Panc1 (cell line): ENCODE results near the gene TMEM271. TPM values are rescaled to one million over a fixed set of nuclear protein-coding genes. Genes with fewer than 3 reads are reported as not detected.

Experiments used
- ATAC-seq: fragments of 200-7000 bp; cut with Tn5 transposase; 2 replicates; pipeline ENCODE4 v1.9.1; 2020; ENCODE audit warnings: mild to moderate bottlenecking, moderate library complexity
- BruUV-seq: library from RNA; stranded (reverse); fragments of 400-500 nt; replicated peaks from 2 replicates; lab custom pipeline; 2021; lab: Mats Ljungman, UMichigan
- CTCF ChIA-PET: fragments of 300-600 bp; sonication (Branson Sonifier 250); formaldehyde crosslinking; loops from one replicate; lab custom pipeline; 2022; ENCODE audit warnings: antibody characterized with exemption; lab: Charles Lee
- POLR2A ChIA-PET: fragments of 300-600 bp; sonication (Branson Sonifier 250); formaldehyde crosslinking; loops from one replicate; lab custom pipeline; 2022; ENCODE audit warnings: antibody characterized with exemption; lab: Charles Lee
- DNase-seq: peaks from one replicate; pipeline ENCODE4 v3.0.0-alpha.2; 2010; ENCODE audit warnings: low read depth, low spot score
- H3K27ac ChIP-seq: 2 replicates; pipeline ENCODE4 v1.5.1; 2011; ENCODE audit warnings: mild to moderate bottlenecking, low read length, inconsistent platforms
- H3K27me3 ChIP-seq: fragments of 200-500 bp; sonication (Bioruptor generic); 2 replicates; pipeline ENCODE4 v1.6.0; 2014; ENCODE audit warnings: low read length, inconsistent platforms; ENCODE audit not compliant: control insufficient read depth, insufficient read depth
- H3K36me3 ChIP-seq: fragments of 200-500 bp; sonication (Bioruptor generic); 2 replicates; pipeline ENCODE4 v1.5.1; 2014; ENCODE audit warnings: inconsistent platforms, mild to moderate bottlenecking, low read length, moderate library complexity; ENCODE audit not compliant: control insufficient read depth, insufficient read depth
- H3K4me1 ChIP-seq: 2 replicates; pipeline ENCODE4 v1.5.1; 2011; ENCODE audit warnings: inconsistent platforms, mild to moderate bottlenecking, low read length, moderate library complexity; ENCODE audit not compliant: control insufficient read depth, insufficient read depth
- H3K4me3 ChIP-seq, 2 experiments: 2 replicates each; pipeline ENCODE4 v1.5.1; 2011 to 2012; ENCODE audit warnings: low read depth in 2 of 2, low read length in 2 of 2, mild to moderate bottlenecking in 2 of 2, inconsistent platforms in 1 of 2, moderate library complexity in 1 of 2
- H3K9me3 ChIP-seq: fragments of 200-500 bp; sonication (Bioruptor generic); 2 replicates; pipeline ENCODE4 v1.5.1; 2014; ENCODE audit warnings: low read depth, mild to moderate bottlenecking, inconsistent platforms, low read length, moderate library complexity; ENCODE audit not compliant: control insufficient read depth, insufficient read depth
- CTCF ChIP-seq: fragments of 450-650 bp; IDR thresholded peaks from 2 replicates; pipeline ENCODE4 v1.5.1; 2017; ENCODE audit warnings: mild to moderate bottlenecking
- POLR2AphosphoS5 ChIP-seq: IDR thresholded peaks from 2 replicates; pipeline ENCODE4 v1.6.1; 2012; ENCODE audit warnings: mild to moderate bottlenecking, low read depth, low read length, moderate library complexity
- SIN3A ChIP-seq: IDR thresholded peaks from 2 replicates; pipeline ENCODE4 v1.6.1; 2012; ENCODE audit warnings: low read depth, mild to moderate bottlenecking, low read length, moderate library complexity, borderline replicate concordance; ENCODE audit not compliant: insufficient read depth
- TCF7L2 ChIP-seq: IDR thresholded peaks from 2 replicates; pipeline ENCODE4 v1.6.1; 2011; ENCODE audit warnings: mild to moderate bottlenecking, low read depth, low read length, inconsistent platforms
- in situ Hi-C: cut with HindIII; loops from 2 replicates; pipeline ENCODE4 v1.10.0; 2016; ENCODE audit warnings: low sequenced_read_pairs, low pct_unique_long_range_greater_than_20kb
- intact Hi-C: fragments of 100-400 bp; cut with micrococcal nuclease; formaldehyde crosslinking; loops from one replicate; pipeline ENCODE4 v1.10.0; 2022; ENCODE audit not compliant: unreplicated experiment
- total RNA-seq: library from RNA; stranded (reverse); gene quantifications from one replicate; pipeline ENCODE4 v1.2.1, GENCODE V29; 2021; ENCODE audit not compliant: unreplicated experiment
- TF ChIP-seq, protein P1 (sequence below), 2 experiments: IDR thresholded peaks; 2 replicates each; pipeline ENCODE4 v1.6.1; 2011 to 2012; ENCODE audit warnings: low read depth in 2 of 2, control low read depth in 1 of 2, low read length in 1 of 2, mild to moderate bottlenecking in 1 of 2, moderate library complexity in 1 of 2; ENCODE audit not compliant: insufficient read depth in 1 of 2

The TMEM271 gene
- total RNA-seq, 1 experiment from 2014 or later = not detected

DNA sequence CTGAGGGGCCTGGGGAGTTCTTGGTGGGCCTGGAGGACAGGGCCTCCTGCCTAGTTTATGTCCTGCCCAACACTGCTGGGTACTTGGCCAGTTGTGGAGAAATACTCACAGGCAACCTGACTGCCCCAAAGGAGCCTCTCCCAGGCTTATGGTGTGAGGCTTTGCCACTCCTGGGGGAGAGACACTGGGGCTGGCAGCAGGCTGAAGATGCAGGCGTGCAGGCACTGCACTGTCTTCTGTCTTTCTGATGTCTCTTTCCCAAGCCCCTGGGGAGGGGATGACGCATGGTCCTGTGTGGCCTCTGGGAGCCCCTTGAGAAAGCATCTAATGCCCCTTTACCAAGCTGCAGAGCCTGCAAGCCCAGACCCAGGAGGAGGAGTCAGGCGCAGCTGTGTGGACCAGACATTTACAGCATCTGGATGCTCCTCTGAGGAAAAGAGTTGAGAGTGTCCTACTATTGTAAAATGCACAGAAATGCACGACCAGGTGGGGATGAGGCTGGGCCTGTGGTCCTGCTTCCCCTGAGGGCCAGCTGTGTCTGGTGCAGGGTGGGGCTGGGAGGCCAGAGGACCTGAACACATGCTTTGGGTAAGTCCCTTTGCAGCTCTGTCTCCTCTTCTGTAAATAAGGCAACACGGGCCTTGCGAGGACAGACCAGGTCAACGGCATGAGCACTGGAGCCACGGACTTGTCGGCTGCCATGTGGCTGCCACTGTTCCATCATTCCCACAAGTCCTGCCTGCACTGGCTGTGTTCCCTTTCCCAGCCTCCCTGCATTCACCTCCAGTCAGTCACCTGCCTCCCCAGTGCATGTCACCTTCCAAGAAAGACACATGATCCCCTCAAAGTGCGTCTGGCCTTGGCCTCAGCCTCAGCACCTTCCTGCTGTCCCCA is 8.4 kb downstream of the TMEM271 start:
- Histone ChIP-seq H3K36me3 (no peaks in the 10 kb centered on the region), H3K27me3 (no peaks in the 10 kb centered on the region), H3K4me1 (no peaks in the 10 kb centered on the region), H3K27ac (no peak overlapping the region), H3K9me3 (no peaks in the 10 kb centered on the region), H3K4me3 (no peak overlapping the region)
- TF ChIP-seq POLR2AphosphoS5 (no peak), CTCF (no peak), SIN3A (no peak), TCF7L2 (no peak)
- TF ChIP-seq, protein P1, sequence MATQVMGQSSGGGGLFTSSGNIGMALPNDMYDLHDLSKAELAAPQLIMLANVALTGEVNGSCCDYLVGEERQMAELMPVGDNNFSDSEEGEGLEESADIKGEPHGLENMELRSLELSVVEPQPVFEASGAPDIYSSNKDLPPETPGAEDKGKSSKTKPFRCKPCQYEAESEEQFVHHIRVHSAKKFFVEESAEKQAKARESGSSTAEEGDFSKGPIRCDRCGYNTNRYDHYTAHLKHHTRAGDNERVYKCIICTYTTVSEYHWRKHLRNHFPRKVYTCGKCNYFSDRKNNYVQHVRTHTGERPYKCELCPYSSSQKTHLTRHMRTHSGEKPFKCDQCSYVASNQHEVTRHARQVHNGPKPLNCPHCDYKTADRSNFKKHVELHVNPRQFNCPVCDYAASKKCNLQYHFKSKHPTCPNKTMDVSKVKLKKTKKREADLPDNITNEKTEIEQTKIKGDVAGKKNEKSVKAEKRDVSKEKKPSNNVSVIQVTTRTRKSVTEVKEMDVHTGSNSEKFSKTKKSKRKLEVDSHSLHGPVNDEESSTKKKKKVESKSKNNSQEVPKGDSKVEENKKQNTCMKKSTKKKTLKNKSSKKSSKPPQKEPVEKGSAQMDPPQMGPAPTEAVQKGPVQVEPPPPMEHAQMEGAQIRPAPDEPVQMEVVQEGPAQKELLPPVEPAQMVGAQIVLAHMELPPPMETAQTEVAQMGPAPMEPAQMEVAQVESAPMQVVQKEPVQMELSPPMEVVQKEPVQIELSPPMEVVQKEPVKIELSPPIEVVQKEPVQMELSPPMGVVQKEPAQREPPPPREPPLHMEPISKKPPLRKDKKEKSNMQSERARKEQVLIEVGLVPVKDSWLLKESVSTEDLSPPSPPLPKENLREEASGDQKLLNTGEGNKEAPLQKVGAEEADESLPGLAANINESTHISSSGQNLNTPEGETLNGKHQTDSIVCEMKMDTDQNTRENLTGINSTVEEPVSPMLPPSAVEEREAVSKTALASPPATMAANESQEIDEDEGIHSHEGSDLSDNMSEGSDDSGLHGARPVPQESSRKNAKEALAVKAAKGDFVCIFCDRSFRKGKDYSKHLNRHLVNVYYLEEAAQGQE (IDR thresholded peaks at IDR 0.05; ENCODE audit: insufficient read depth in 1 of 2, low read depth in 2 of 2, low read length in 1 of 2) = no peak
- ChIA-PET POLR2A (no interaction called here), CTCF (no interaction called here)
- BruUV-seq = no TSS peak
- ATAC-seq (no peak), DNase-seq (no peak)
- in situ Hi-C loops = no loop called here
- intact Hi-C loops = no loop called here

- ChIA-PET POLR2A (no interaction called here), CTCF (no interaction called here)
- BruUV-seq = no TSS peak
- Histone ChIP-seq H3K9me3 (no peaks in the 10 kb centered on the region), H3K27me3 (no peaks in the 10 kb centered on the region), H3K36me3 (no peaks in the 10 kb centered on the region), H3K27ac (no peak overlapping the region), H3K4me1 (no peaks in the 10 kb centered on the region), H3K4me3 (no peak overlapping the region)
- no peak for TF ChIP-seq CTCF
- TF ChIP-seq TCF7L2 = no peak
- DNase-seq = no peak
- intact Hi-C loops (no loop called here), in situ Hi-C loops (no loop called here)
- ATAC-seq = no peak
Observed at GRCh38 chr4:566508-567295, 9.4 kb downstream of the TMEM271 start.
